HG03139 (cell line): ENCODE measurements around the gene GLIS1.

ENCODE experiments used
- ATAC-seq: cut with Tn5 transposase; IDR thresholded peaks from one replicate; pipeline ENCODE4 v1.9.1; 2021; ENCODE audit not compliant: unreplicated experiment

GLIS1 gene

DNA sequence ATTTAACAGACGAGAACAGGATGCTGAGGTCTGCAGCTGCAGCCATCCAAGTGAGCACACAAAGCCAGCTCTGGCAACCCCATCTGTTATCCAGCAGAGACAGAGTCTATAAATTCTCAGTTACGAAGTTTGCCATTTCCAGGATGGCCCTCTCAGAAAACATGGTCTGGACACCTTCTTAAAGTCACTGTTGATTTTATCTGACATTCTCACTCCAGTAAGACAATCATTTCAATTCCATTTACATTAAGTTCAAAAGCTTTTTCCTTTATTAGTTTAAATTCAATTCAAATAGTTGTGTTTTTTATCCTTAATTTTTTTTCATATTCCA lies 154.2 kb downstream of the GLIS1 start:
- ATAC-seq = no peak

DNA sequence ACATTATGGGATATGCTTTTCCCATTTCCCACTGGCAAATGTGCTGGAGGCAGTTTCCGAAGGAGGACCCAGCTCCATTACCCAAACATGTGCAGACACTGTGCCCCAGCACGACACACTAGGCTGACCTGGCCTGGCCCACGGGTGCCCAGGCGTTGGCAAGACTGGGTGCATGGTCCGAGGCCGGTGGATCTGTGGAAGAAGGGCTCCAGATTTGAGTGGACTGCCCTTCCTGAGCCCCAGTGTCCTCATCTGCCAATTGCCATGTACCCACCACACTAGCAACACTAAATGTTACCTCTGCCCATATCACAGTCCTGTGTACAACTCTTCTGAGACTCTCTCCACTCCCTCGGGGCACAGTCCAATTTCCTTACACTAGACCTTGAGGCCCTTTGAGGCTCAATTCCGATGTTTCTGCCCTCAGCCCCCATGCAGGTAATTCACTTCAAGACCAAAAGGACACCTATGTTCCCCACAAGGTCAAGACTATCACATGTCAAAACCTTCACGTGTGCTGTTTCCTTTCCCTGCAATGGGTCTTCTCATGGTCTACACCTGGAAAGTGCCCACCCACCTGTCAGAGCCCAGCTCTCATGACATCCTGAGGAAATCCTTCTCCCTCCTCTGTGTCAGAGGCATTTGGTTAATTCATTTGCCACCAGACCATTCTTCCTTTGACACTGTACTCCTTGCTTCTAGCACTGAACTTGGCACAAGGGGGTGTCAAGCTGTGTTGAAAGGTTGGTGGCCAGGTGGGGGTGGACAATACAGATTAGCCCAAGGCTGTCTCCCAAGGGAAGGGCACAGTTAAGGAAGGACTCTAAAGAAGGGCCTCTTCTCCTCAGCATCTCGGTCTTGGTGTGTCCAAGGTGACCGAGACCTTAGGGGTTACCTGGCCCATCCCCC lies 154.8 kb downstream of the GLIS1 start:
- ATAC-seq = no peak

DNA sequence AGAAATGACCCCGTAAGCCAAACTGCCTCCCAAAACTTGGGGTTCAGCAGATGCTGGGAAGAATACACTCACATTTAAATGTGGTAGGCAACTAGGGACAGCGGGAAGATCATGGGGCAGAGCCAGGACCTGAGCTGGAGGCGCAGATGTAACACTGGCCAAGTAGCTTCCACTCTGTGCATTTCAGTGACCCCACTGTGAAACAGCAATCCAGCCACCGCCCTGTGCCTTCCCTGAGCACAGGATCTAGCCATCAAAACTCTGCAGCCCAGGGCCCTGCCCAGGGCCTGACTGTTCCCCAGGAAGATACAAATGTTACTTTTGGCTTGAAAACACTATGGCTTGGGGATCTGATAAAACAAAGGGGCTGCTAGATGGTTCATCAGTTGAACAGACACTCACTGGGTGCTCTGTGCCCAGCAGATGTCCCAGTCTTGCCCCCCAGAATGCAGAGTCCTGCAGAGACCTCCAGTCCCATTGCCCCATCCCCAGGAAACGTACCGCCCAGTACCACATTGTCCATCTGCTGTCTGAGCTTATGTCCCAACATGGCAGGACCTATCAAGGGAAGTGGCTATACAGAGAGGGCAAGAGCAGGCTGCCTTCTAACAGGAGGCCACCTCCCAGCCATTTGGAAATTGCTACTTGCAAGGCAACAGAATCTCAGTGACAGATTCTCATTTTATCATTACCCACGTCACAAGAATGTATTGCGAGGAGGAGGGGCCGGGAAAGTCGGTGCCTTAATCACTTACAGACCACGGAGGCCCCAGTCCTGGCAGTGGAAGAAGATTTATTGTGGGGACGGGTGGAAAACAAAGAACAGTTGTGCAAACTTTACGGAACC lies 155.7 kb downstream of the GLIS1 start:
- ATAC-seq = no peak

DNA sequence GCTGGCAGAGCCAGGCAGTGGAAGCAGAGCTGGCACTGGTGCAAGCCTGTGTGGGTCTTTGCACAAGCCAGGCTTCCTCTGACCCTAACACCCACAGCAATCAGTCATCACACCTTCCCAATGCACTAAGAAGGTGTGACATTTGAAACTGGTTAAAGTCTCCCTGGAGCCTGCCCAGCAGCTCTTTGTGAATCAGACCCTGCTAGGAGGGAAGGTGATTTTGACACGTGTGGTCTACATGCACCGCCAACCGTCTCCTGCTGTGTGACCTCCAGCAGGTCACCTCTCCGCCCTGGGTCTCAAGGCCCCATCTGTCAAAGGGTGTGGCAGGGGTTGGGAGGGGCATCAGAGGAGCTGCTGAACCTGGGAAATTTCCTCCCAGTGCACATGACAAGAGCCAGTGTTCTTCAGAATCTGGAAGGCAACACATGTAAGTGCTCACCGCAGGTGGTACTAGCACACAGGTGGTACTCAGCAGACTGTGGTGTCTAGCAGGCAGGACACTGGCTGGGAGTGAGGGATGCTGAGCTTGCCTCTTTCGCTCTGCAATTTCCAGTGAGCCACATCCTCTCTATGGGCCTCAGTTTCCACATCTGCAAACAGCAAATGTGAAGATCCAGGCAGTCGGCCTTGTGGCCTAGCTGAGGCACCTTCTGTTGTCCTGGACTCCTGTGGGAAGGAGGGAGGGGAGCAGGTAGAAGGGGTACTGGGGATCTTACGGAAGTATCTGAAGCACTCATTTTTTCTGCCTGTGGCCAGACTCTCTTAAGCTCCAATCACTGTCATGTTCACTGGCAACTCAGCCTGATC lies 156.5 kb downstream of the GLIS1 start:
- no peak for ATAC-seq

DNA sequence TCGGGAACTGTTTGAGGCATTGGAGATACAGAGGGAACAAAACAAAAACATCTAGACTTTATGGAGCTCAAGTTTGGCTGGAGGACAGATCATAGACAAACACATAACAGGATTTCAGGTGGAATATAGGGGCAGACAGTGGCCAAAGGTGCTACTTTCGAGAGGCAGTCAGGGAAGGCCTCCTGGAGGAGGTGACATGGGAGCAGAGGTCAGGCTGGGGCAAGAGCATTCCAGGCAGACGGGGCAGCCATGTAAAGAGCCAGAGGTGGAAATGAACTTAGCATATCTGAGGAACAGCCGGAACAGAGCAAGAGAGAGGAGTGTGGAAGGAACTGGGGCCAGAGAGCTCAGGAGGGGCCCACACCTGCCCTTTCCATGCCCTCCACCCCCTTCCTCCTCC lies 157.5 kb downstream of the GLIS1 start:
- ATAC-seq = no peak

DNA sequence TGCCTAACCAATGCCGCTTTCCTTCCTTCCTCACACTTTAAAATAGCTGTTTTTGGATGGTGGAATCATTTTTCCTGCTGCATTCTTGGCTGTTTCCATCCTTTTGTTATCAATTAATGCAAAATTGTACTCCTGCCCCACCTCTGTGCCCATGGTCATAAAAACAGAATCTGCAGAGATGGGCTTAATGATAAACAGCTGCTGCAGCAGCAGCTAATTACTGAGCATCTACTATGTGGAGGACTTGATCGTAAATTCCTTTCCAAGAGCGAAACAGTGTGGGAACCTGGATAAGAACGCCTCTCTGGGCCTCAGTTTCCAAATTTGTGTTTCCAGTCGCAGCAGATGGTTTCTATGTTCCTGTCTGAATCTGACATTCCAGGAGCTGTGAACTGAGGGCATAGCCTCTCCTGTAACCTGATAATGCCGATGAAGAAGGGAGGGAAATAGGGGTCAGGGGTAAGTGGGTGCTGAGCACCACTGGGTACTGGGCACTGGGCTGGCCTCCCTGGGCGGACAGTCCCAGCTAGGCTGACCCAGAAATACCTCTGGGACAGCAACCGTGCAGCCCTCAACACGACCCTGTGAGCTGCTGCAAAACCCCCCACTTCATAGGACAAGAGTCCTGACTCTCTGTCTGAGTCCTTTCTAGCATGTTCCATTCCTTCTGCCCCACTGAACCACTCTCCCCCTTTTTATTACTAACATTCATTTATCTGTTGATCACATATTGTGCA lies 158.1 kb downstream of the GLIS1 start:
- ATAC-seq = no peak

DNA sequence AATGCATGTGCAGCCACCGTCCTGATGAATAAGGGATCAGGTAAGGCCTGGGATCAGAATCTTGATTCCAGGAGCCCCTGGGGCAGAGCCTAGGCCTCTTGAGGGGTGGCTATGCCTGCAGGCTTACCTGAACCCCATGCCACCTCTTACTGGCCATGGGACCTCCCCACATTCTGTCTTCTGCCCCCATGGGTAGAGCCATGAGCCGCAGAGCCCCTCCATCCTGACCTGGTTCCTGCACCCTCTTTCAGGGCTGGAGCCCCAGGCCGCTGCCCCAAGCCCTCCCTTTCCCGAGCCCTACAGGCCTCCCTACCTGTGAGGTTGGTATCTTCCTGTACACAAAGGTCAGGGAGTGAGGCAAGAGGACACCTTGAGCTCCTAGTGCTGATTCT lies 159.0 kb downstream of the GLIS1 start:
- ATAC-seq = no peak

DNA sequence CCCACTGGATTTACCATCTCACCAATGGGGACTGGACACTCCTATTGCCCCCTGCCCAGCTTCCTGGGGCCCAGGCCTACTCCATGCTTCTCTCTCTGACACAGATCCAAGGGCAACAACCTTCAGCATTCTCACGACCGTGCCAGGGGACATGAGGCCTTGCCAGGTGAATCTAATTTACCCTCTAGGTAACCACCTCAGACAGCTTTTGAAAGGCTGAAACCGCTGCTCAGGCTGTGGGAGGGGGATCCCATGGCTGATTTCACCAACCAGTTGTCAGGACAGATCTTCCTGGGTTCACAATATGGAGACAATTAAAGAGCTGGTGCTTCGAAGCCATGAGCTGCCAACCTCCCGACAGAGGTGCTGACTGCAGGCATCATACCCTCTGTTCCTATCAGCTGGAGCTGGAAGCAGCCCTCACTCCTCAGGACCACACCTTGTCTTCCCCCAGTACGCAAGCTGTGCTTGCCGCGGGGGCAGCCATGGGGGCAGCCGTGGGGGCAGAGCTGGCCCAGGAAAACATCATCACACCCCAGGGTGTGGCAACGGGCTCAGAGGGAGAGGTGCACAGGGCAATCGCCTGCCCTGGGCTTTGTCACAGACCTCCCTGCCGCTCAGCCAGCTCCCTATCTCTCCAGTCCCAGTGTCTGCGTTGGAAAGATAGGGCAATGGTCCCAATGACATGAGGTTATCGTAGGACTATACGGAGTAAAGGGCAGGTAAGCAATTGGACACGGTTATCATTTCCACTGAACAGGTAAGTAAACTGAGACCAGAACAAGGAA lies 159.5 kb downstream of the GLIS1 start:
- no peak for ATAC-seq

DNA sequence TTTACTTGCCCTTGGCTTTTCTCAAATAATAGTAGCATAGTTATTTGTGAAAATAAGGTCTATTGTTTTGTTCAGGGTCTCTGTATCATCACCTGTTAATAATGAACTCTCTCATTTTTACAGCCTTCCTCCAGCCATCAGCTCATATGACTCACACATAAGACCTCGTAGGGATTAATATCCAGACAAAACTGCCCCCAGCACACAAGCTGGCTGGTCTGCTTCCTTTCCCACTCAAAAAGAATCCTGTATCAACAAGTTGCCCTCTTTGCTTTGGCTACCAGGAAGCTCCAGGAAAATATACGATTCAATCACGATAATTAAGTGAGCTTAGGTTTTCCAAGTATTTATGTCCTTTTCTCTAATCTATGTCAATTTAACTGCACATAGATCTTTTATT lies 160.6 kb downstream of the GLIS1 start:
- ATAC-seq = no peak

DNA sequence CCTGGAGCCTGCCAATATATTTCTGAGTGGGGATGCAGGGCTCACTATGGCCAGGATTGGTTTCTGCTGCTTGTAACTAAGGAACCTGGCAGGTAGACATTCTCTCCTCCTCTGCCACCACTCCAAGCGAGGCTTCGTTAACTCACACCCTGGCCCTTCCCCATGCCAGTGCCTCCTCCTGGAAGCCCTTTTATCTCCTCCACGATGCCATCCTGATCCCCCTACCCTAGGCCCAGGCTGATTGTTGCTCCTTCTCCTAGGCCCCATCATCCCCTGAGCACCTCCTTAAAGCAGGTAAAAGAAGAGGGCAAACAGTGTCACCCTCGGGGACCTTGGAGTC lies 161.2 kb downstream of the GLIS1 start:
- no peak for ATAC-seq

DNA sequence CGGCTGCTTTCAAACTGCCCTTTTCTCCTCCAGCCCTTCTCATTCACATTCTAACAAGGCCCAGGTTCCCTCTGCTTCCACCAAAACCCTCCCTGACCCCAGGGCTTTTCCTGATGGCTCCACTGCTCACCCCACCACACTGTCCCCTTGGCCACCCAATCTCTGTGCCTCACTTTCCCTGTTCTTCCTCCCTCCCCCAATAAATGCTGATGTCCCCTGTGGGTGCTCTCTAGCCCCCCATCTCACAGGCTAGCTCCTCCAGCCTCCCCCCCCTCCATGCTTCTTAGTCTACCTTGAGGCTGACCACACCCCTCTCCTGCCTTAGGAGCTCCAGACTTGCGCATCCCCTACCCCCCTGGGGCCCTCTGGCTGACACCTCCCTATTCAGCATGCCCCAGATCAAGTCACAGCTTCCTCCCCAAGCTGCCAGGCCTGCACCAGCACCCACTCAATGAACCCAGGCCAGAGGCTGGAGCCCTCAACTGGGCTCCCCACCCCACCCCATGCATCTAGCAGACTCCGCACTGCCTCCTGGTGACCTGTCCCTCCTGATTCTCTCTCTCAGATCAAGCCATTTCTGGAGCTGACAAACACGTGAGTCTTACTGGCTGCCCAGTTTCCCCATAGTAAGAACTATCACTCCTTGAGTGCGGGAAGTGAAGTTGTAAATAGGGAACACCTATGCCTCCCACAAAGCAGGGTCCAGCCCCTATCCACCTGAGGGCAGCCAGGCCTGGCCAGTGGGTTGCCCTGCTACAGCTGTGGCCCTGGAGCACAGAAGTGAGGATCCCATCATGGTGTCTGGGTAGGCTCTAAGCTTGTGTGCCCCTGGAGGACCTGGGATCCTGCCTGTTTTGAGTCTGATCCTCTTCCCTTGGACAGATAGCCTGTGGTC lies 161.9 kb downstream of the GLIS1 start:
- ATAC-seq = no peak

DNA sequence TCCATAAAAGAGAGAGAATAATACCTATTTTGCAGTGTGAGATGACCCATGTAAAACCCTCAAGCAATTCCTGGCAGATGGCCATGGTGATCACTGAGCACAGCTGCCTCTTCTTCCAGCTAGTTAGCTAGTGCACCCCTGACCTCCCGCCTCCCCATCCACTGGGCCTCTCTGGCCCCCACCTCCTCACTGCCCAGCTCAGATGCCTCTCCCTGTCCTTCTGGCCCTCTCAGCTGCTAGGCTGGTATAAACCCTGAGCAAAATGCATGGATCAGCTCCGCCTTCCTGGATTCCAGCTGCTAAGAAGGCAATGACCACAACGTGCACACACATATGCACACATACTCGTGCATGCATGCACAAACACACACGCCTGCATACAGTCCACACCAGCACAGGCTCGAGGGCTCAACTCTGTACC lies 162.6 kb downstream of the GLIS1 start:
- no peak for ATAC-seq

DNA sequence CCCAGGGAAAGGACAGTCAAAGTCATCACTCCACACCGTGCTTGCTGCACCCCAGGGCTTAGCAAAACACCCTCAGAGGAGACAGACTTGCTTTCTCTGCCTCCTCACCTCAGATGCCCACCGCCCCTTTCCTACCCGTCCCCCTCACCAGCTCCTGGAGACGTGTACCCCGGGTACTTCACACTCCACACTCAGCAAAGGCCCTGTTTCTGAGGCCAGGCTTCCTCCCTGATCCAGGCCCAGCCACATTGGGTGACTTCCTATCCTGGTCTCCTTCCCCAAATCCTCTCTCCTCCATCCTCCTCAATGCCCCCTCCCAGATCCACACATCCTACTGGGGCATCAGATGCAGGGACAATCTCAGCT lies 163.0 kb downstream of the GLIS1 start:
- no peak for ATAC-seq

DNA sequence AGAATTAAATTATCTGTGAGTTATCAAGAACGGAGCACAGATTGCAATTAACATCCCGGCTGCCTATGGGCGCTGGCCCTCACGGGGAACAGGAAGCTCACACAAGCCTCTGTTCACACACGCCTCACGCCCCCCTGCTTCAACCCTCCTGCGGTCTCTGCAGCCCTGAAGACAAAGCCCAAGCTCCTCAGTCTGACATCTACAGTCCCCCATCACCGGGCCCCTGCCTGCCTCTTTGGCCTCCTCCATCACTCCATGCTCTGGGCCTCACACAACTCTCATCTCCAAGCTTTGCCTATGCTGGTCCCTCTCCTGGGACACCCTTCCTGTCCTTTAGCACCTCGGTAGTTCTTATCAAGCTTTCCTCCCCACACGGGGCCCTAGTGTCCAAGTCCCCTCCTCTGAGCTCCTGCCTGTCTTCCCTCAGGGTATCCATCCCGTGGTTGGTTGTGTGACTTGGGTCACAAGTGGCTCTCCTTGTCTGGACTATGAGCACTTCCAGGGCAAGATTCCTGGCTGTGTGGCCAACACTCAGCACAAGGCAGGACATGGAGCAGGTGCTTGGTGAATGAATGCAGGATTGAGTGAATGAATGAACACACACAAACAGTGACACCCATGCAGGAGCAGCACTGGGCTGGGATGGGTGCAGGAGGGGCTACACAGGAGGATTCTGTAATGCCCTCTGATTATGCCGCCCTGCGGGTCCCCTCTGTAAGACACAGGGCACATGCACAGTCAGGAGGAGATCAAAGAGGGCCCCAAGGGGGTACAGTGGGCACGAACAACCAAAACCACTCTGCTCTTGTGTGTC lies 163.6 kb downstream of the GLIS1 start:
- ATAC-seq = no peak

DNA sequence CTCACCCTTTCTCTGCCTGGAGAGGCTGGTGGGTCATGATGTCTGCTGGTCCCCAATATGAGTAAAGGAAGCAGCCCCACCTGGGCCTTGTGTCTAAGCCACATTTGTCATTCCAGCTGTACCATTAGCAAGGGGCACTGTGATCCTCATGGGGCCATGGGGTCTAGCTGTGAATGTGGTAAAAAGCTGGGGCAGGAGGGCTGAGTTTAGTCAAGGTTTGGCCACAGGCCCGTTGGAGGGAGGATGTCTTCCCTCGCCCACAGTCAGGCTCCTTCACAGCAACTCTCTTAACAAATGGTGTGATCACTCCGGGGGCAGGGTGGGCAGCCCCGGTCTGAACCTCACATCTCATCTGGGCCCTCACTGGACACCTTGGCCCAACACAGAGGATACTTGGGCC lies 164.3 kb downstream of the GLIS1 start:
- no peak for ATAC-seq

DNA sequence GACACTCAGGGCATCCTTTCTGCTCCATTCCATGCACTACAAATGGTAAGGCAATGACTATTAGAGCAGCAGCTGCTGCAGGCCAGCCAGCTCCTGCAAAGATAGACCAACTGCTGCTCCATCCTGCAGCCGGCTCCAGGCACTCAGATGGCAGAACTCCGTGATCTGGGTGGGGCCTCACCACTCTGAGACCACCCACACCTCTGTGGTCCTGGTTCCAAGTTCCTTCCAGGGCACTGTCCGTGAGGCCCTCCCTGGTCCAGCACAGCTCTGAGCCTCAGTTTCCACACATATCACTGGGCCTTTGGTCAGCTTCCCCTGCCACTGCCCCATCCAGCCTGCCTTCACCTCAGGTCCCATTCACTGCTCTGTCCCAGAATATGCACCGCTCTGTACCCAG lies 165.0 kb downstream of the GLIS1 start:
- ATAC-seq = no peak

DNA sequence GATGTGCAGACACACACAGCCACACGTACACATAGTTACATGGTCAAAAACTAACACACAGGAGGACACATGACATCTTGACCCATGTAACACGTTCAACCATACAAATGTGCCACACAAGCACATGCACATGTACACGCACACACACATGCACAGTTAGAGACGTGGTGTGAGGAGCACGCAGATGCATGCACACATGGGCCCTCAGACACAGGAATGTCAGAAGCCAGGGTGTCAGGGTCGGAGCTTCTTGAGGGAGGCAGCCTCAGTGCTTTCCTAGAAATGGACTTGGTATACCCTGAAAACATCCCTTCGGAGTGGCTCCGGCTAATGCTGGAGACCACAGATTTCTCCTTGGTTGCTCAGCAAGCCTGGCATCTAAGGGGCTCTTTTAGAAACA lies 165.4 kb downstream of the GLIS1 start:
- ATAC-seq = no peak

DNA sequence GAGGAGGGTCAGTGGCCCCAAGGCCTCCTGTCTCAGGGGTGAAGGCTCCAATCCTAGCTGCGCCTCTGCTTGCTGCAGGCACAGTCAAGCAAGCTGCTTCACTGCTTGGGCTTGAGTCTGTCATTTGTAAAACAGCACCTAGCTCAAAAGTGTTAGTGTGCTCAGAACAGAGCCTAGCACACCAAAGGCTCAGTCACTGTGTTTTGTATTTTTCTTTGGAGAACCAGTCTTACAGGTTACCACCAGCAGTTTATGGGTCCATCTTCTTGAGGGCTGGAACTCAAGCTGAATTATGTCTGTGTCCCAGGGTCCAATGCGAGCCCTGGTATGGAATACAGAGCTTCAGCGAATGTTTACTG lies 166.2 kb downstream of the GLIS1 start:
- no peak for ATAC-seq
